Measurements from ENCODE around the gene ABHD6. TPM values are rescaled to one million over a fixed set of nuclear protein-coding genes. Genes with fewer than 3 reads are reported as not detected.
"Not testable (repeated sequence)": the region's sequence is repeated elsewhere in the genome, so short reads cannot be mapped to it uniquely, and the experiment has no call there.

The ABHD6 gene
- total RNA-seq, 4 donors from 2014 or later: 36.5 to 69.7 (median 51.1) TPM

GRCh38 chr3:58218904-58219303 lies 18.7 kb upstream of the ABHD6 start:
- 87 to 91% methylated on average over 1 of the region's 1 CpG for WGBS, 2 donors
- intact Hi-C loops (cut with DNase I; ENCODE audit: low total_unique reads): no loop called here

DNA sequence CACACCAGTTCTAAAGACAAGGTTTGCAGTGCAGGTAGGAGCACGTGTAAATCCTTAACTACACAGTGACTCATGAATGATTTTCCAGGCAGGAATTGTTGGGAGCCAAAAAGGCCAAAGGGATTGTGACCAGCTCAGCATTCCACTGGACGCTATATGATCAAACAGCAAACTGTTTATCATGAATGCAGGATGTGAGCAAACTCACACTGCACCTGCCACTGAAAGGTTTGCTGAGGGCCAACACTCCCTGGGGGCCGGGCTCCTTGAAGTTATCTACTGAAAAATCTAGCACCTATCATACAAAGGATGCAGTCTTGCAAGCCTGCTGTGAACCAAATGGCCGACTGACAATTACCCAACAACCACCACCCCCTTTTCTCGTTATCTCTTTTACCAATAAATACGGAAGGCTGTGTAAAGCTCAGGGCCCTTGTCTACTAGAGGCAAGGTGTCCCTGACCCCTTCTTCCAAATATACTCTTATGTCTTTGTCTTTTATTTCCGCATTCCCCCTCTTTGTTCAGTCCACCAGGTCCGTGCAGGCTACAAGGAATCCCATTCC lies 15.3 kb upstream of the ABHD6 start:
- intact Hi-C loops (cut with DNase I; ENCODE audit: low total_unique reads): no loop called here
- WGBS, 2 donors: 61 to 62% methylated on average over 8 of the region's 8 CpGs
- TF ChIP-seq POLR2A (IDR thresholded peaks at IDR 0.05) (no peak), CTCF (IDR thresholded peaks at IDR 0.05) (no peak)

More at GRCh38 chr3:58218904-58219303, 18.7 kb upstream of the ABHD6 start:
- TF ChIP-seq CTCF (IDR thresholded peaks at IDR 0.05): no peak
- no peak for TF ChIP-seq POLR2A (IDR thresholded peaks at IDR 0.05)
- DNase-seq (ENCODE audit: low spot score in 2 of 2): peak in 1 of 2 donors; percentile 26
- H3K4me3 ChIP-seq (ENCODE audit: low read depth, poor library complexity, severe bottlenecking): no peak overlapping the region

DNA sequence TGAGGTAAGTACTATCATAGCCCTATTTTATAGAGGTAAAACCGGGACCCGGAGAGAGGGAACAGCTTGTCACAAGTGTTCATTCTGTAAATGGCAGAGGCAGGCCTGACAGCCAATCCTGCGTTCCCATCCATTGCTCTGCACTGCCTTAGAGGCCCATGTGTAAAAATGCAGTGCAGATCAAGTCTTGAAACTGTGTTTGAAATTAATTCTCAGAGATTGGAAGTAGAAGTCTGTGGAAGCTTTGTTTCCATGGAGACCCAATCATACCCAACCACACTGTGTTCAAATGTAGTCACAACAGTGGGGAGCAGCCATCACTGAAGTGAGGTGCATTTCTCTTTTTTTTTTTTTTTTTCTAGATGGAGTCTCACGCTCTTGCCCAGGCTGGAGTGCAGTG lies 13.7 kb upstream of the ABHD6 start:
- TF ChIP-seq CTCF (IDR thresholded peaks at IDR 0.05) (no peak), POLR2A (IDR thresholded peaks at IDR 0.05) (no peak)
- 91 to 92% methylated on average over 4 of the region's 4 CpGs for WGBS, 2 donors
- DNase-seq (ENCODE audit: low spot score in 2 of 2): peak in 1 of 2 donors; percentile 52
- intact Hi-C loops (cut with DNase I; ENCODE audit: low total_unique reads): no loop called here
- no peak overlapping the region for H3K4me3 ChIP-seq (ENCODE audit: low read depth, poor library complexity, severe bottlenecking)

More for the DNA sequence above, 15.3 kb upstream of the ABHD6 start:
- peak in 1 of 2 donors; percentile 72 for DNase-seq (ENCODE audit: low spot score in 2 of 2)
- no peak overlapping the region for H3K4me3 ChIP-seq (ENCODE audit: low read depth, poor library complexity, severe bottlenecking)

DNA sequence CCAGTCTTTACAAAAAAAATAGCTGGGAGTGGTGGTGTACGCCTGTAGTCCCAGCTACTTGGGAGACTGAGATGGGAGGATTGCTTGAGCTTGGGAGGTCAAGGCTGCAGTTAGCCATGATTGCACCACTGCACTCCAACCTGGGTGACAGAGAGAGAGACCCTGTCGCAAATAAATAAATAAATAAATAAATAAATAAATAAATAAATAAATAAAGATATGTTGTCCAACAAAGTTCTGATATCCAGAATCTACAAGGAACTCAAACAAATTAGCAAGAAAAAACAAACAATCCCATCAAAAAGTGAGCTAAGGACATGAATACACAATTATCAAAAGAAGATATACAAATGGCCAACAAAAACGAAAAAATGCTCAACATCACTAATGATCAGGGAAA lies 9.7 kb upstream of the ABHD6 start:
- H3K4me3 ChIP-seq (ENCODE audit: low read depth, poor library complexity, severe bottlenecking); intact Hi-C loops (cut with DNase I; ENCODE audit: low total_unique reads): not testable (repeated sequence)
- DNase-seq (ENCODE audit: low spot score in 2 of 2): peak in 1 of 2 donors; percentile 37
- 87 to 95% methylated on average over 3 of the region's 3 CpGs for WGBS, 2 donors

- intact Hi-C loops (cut with DNase I; ENCODE audit: low total_unique reads): no loop called here
- H3K4me3 ChIP-seq (ENCODE audit: low read depth, poor library complexity, severe bottlenecking): no peak overlapping the region
- DNase-seq (ENCODE audit: low spot score in 2 of 2): peak in 1 of 2 donors; percentile 57
- WGBS, 2 donors: 0 to 29% methylated on average over 1 of the region's 1 CpG
- TF ChIP-seq CTCF (IDR thresholded peaks at IDR 0.05) (no peak), POLR2A (IDR thresholded peaks at IDR 0.05) (no peak)
These were observed 6.6 kb upstream of the ABHD6 start for GRCh38 chr3:58230876-58231552.

DNA sequence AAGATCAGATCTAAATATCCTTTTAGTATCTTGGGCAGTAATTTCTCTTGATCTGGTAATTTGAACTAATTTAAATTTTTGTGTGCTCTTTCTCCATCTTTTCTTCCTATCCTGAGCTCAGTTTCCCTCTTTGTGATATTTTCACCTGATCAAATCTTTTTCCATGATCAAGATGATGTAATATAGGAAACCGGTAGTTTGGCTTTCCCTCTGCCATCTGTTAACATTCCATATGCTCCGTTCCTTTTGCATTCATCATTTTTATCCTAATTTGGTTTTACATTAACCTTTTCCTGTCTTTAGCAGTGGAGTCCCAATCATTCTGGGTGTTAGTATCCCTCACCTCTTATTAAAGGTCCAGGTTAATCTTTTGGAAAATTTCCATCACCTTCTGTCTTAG lies 5.9 kb upstream of the ABHD6 start:
- intact Hi-C loops (cut with DNase I; ENCODE audit: low total_unique reads): no loop called here
- WGBS, 2 donors: 17 to 19% methylated on average over 2 of the region's 2 CpGs
- TF ChIP-seq POLR2A (IDR thresholded peaks at IDR 0.05): no peak
- TF ChIP-seq CTCF (IDR thresholded peaks at IDR 0.05): no peak

More for the DNA sequence above, 5.9 kb upstream of the ABHD6 start:
- no peak overlapping the region for H3K4me3 ChIP-seq (ENCODE audit: low read depth, poor library complexity, severe bottlenecking)
- no peak for DNase-seq (ENCODE audit: low spot score in 2 of 2)
